GM12801 (cell line): Measurements from ENCODE around the gene C1QBP.

Source experiments
- CTCF ChIP-seq: IDR thresholded peaks from one replicate; pipeline ENCODE4 v1.5.1; 2011; ENCODE audit warnings: control low read depth; ENCODE audit not compliant: insufficient read length; ENCODE audit errors: extremely low read depth

Gene C1QBP

GRCh38 chr17:5418858-5419355 lies 20.0 kb downstream of the C1QBP start:
- TF ChIP-seq CTCF, result no peak

- no peak for TF ChIP-seq CTCF
These were observed 22.1 kb downstream of the C1QBP start for GRCh38 chr17:5416901-5417300.

- no peak for TF ChIP-seq CTCF
These were observed 25.3 kb downstream of the C1QBP start for GRCh38 chr17:5413682-5414081.

GRCh38 chr17:5410594-5411272 lies 28.2 kb downstream of the C1QBP start:
- TF ChIP-seq CTCF, result no peak

- TF ChIP-seq CTCF, result no peak
These were observed 30.8 kb downstream of the C1QBP start for GRCh38 chr17:5408186-5408585.

- no peak for TF ChIP-seq CTCF
These were observed 33.6 kb downstream of the C1QBP start for GRCh38 chr17:5405400-5405799.

GRCh38 chr17:5399767-5400166 lies 39.2 kb downstream of the C1QBP start:
- TF ChIP-seq CTCF, result no peak
